Right renal cortex interstitium (tissue), 3 donors: ENCODE data around the gene SLC7A8. TPM values are rescaled to one million over a fixed set of nuclear protein-coding genes. Genes with fewer than 3 reads are reported as not detected.

Source experiments
- DNase-seq, 3 donors: peaks; one replicate each; pipeline ENCODE4 v3.0.0-alpha.2; 2013; ENCODE audit warnings: low read depth in 3 of 3, low spot score in 2 of 3
- polyA plus RNA-seq, 3 donors: library from polyadenylated mRNA; unstranded; fragments of 120-200 nt; gene quantifications; one replicate each; pipeline ENCODE4 v1.2.1, GENCODE V29; 2013; ENCODE audit not compliant: insufficient read length in 3 of 3

Gene SLC7A8
- polyA plus RNA-seq, 3 donors: 83.4 to 94.0 (median 86.9) TPM

DNA sequence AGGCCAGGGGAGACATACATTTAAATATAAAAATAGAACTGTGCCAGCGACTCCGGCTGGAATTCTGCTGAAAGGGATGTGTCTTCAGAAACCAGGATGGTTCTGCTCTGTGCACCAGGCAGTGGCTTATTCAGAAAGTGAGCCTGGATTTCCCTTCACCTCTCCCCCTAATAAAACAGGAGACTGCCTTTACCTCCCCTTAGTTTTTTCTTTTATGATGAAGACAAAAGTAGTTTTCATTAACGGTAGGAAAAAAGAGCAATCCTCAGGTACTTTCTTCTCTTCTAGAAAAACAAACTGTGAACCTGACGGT, 346 bp downstream of the SLC7A8 start:
- no peak for DNase-seq

DNA sequence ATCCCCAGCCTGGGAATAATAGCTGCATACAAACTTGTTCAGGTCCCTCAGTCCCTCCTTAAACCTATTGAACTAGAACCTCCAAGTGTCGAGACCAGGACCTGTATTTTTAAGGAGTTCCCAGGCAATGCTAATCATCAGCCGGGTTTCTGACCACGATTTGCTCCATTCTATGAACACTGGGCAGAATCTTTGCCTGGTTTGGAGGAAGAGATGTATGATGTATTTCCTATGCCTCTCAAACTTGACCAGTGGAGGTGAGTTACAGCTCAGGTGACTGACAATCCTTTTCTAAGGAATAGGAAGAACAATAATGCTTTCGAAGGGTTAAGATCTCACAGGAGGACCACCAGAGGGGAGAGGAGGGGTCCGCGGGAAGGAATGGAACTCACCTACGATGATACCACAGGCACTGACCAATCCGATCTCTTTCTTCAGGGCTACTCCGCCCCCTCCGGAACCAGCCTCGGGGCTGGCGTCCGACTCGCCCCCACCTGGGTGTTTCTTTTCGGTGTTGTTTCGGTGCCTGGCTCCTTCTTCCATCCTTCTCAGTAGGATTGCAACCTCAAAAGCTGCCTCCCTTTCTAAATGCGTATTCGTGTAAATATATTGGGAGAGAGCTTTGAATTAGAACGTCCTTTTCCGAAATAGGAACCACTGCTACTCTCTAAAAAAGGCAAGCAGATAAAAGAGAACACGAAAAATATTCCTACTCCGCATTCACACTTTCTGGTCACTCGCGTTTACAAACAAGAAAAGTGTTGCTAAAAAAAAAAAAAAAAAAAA, 895 bp downstream of the SLC7A8 start:
- DNase-seq: no peak

GRCh38 chr14:23181946-23182345, 1.5 kb downstream of the SLC7A8 start:
- no peak for DNase-seq

- no peak for DNase-seq
Measured at GRCh38 chr14:23181453-23181852, 2.0 kb downstream of the SLC7A8 start.

GRCh38 chr14:23177181-23177580, 6.3 kb downstream of the SLC7A8 start:
- no peak for DNase-seq

DNA sequence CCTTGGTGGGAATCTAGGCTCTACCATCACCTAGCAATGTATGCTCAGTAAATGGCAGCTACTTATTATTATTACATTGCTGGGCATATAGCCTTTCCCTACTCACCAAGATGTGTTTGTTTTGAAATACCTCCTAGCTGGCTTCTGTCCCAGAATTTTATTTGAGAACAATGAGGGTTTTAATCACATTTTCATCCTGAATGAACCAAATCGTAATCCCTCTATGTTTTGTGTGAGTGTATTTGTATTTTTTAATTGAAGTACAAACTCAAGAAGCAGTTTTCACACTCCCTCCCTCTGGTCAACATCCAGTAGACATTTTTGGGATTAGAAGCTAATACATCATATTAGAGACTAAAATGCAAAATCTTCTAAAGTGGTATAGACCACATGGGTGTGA, 7.6 kb downstream of the SLC7A8 start:
- DNase-seq: no peak

DNA sequence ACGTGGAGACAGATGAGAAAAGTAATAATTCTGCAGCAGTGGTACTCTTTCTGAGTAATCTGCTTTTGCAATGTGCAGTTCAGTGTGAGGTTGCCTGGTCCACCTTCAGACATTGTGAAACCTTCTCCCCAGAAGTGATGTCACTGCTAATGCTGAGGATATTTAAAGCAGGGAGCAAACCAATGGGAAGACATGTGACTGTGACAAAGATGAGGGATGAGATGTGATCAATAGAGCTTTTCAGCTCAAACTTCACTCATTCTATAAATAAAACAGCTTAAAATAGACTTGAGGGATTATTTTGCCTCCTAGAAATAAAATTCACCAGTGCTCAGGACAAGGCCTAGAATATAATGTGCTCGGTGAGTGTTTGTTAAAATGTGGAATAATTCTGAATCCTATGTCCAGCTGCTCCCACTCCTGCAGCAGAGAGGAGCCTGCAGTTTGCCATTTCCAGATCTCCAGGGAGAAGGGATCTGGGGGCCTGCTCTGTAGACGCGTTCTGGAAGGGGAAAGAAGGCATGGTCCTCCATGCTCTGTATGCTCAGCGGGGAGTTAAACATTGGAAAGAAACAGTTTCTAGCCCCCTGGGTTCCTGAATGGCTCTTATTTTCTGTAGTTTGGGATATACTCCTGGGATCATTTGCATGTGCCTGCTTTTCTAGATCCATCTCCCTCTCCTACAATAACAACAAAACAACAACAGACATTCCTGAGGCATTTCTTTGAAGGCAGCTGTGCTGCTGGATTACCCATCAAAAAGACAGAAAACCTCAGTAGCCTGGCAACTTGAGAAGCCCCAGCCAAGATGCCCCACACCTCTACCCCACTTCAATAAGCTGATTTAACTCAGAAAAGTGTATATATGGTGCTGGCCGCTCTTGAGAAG, 8.9 kb downstream of the SLC7A8 start:
- no peak for DNase-seq

GRCh38 chr14:23173796-23174195, 9.7 kb downstream of the SLC7A8 start:
- no peak for DNase-seq

GRCh38 chr14:23173031-23173430, 10.4 kb downstream of the SLC7A8 start:
- no peak for DNase-seq

DNA sequence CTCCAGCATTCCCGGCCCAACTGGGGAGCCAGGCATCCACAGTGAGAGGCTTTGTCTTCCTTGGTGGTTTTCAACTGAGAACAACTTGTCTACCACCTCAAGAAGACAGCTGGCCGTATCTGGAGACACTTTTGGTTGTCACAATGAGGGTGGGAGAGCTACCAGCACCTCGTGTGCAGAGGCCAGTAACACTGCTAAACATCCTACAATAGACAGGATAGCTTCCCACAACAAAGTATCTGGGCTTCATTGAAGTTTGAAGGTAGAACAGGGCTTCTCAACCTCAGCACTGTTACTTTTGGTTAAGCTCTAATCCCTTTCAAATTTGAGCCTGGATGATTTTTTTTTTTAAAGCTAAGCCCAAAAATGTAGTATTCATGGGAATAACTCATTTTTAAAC, 10.9 kb downstream of the SLC7A8 start:
- DNase-seq: no peak

DNA sequence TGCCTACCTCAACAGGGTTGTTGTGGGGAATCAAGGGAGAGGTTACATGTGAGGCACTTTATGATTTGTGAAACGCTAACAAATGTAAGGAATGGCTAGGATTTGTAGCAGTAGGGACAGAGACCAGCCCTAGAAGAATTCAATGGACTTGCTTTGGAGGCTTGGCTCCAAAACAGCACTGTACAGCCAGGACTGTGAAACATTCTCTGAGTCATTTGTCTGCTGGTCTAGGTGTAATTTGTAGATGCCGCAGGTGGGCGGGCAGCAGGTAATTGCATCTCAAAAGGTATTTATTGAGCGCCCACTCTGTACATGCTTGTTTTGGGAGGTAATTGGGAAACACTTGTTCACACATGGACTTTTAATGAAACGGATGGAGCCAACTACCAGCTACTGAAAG, 11.4 kb downstream of the SLC7A8 start:
- DNase-seq: no peak

DNA sequence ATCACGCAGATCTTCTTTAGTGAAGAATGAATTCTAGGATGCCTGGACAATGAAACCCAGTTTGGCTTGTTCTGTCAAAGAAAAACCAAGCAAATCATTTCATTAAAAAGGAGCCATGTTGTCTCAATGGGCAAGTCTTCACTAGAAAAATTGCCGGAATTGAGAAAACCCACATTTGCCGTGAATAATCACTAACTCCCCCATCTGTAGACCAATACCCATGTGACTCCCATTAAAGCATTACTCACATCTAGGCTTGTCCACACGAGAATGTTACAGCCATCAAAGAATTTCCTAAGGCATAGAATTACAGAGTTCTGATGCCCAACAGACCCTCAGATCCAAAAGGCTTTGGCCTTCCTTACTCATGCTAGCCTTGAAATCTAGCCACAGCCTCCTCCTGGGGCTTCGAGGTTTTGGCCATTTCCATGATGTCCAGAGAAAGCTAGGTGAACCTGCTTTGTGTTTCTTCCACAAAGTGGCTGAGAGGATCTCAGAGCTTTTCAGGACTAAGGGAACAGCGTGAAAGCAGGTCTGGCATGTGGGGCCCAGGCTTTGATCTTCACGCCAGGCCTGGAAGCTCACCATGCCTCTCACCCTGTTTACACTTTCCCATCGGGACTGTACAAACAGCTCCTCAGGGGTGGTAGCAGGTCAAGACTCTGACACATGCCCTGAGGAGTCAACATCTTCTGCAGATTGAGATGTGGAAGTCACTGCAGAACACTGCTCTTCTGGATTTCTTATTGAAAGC, 12.1 kb downstream of the SLC7A8 start:
- DNase-seq: no peak

DNA sequence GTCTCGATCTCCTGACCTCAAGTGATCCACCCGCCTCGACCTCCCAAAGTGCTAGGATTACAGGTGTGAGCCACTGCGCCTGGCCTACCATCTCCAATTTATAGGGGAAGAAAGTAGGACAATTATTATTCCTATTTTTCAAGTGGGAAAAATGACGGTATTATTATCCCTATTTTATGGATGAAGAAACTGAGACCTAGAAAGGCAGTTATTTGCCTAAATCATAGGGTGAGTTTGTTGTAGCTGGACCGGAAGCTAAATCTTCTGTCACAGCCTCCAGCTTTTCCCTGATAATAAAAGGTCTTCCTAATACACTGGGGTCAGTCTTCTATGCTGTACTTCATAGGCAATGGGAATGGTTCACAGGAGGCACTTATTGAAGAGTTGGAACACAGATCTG, 13.8 kb downstream of the SLC7A8 start:
- no peak for DNase-seq

GRCh38 chr14:23168246-23168645, 15.2 kb downstream of the SLC7A8 start:
- DNase-seq: no peak

- DNase-seq: no peak
Measured at GRCh38 chr14:23167116-23167847, 16.2 kb downstream of the SLC7A8 start.

DNA sequence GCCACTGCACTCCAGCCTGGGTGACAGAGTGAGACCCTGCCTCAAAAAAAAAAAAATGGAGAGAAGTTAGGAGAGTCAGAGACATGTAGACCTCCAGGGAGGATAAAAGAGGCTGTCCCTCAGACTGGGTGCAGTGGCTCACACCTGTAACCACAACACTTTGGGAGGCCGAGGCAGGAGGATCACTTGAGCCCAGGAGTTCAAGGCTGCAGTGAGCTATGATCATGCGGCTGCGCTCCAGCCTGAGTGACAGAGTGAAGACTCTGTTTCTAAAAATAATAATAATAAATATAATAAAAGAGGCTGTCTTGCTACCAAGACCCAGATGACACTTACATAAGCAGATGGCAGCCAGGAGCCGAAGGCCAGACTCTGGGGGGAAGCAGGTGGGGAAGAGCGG, 18.5 kb downstream of the SLC7A8 start:
- no peak for DNase-seq

GRCh38 chr14:23164250-23164649, 19.2 kb downstream of the SLC7A8 start:
- DNase-seq: no peak

GRCh38 chr14:23163830-23164229, 19.6 kb downstream of the SLC7A8 start:
- no peak for DNase-seq

DNA sequence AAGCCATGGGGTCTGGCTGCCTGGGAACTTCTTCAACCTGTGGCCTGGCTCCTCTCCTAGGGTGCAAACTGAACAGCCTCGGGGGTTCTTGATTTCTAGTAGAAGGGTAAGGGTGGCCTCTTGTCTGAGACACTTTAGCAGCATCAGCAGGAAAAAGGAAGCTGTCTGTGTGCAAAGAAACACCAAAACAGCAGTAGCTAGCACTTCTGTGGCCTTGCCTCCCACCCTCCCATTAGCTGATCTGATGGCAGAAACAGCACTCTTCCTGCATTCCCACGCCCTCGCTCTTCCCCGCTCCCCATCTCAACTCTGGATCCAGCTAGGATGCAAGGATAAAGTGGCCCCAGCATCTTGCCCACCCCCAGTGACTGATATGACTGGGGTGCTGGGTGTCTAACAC, 20.7 kb downstream of the SLC7A8 start:
- DNase-seq: no peak

GRCh38 chr14:23162005-23162404, 21.5 kb downstream of the SLC7A8 start:
- DNase-seq: no peak
